Stomach (tissue), 9 donors: ENCODE measurements around the gene HECW1. TPM values are rescaled to one million over a fixed set of nuclear protein-coding genes. Genes with fewer than 3 reads are reported as not detected.

Experiments
- DNase-seq, 2 donors: peaks; one replicate each; pipeline versions ENCODE4 v3.0.0 to v3.0.0-alpha.2; 2013 to 2019
- H3K27ac ChIP-seq, 5 donors: fragments of 200-600 bp in 4 of 5; sonication (generic) in 4 of 5; one replicate each; pipeline ENCODE4 v1.5.1; 2013 to 2019; ENCODE audit warnings: mild to moderate bottlenecking in 1 of 5, moderate library complexity in 1 of 5
- H3K27me3 ChIP-seq, 3 donors: fragments of 200-600 bp; sonication (generic); one replicate each; pipeline ENCODE4 v1.5.1; 2017 to 2019; ENCODE audit warnings: mixed run types in 1 of 3
- H3K36me3 ChIP-seq, 4 donors: fragments of 200-600 bp; sonication (generic); 1 replicate in 3 of 4; 2 replicates in 1 of 4; pipeline ENCODE4 v1.5.1; 2016 to 2019
- H3K4me1 ChIP-seq, 4 donors: fragments of 200-600 bp; sonication (generic); one replicate each; pipeline ENCODE4 v1.5.1; 2016 to 2019
- H3K4me3 ChIP-seq, 4 donors: fragments of 200-600 bp; sonication (generic) in 3 of 4; one replicate each; pipeline ENCODE4 v1.5.1; 2016 to 2019; ENCODE audit warnings: mild to moderate bottlenecking in 1 of 4
- H3K9me3 ChIP-seq, 4 donors: fragments of 200-600 bp; sonication (generic); one replicate each; pipeline ENCODE4 v1.5.1; 2016 to 2019
- EP300 ChIP-seq: sonication (generic); formaldehyde crosslinking; IDR thresholded peaks from one replicate; pipeline ENCODE4 v1.6.1; 2017; ENCODE audit warnings: antibody characterized with exemption
- POLR2A ChIP-seq, 4 donors: fragments of 450-650 bp; IDR thresholded peaks; one replicate each; pipeline ENCODE4 v1.6.1; 2016; ENCODE audit warnings: antibody characterized with exemption in 4 of 4, control low read depth in 2 of 4, mild to moderate bottlenecking in 1 of 4, moderate library complexity in 1 of 4
- POLR2AphosphoS5 ChIP-seq, 3 donors: sonication (generic); formaldehyde crosslinking; IDR thresholded peaks; one replicate each; pipeline ENCODE4 v1.6.1; 2016; ENCODE audit warnings: antibody characterized with exemption in 3 of 3
- WGBS, 5 donors: extraction: QIAGEN DNeasy Blood & Tissue Kit in 3 of 5; methylation state at CpG; one replicate each; pipeline versions ENCODE4 v1.1.5 to v1.1.7; 2013 to 2018; 5-methylcytosine and 5-hydroxymethylcytosine counted together
- intact Hi-C: fragments of 100-400 bp; cut with DNase I; formaldehyde crosslinking; loops from one replicate; pipeline ENCODE4 v1.15.1; 2023; ENCODE audit warnings: low total_unique reads
- polyA plus RNA-seq, 3 donors: library from polyadenylated mRNA; stranded (reverse); fragments of 200-250 nt; gene quantifications; one replicate each; pipeline ENCODE4 v1.2.3, GENCODE V29; 2013
- total RNA-seq, 5 donors: library from RNA; depleted of rRNA; stranded (reverse); fragments of >200 nt; gene quantifications; one replicate each; pipeline versions ENCODE4 v1.1.0 to v1.2.3, GENCODE V29; 2014 to 2016
- TF ChIP-seq, protein P1 (sequence below), 7 experiments: fragments of 450-650 bp in 4 of 7; fragments of 200-600 bp in 3 of 7; sonication (generic) in 3 of 7; IDR thresholded peaks; one replicate each; pipeline ENCODE4 v1.5.1; 2016 to 2019; ENCODE audit warnings: antibody characterized with exemption in 7 of 7, control low read depth in 2 of 7, mild to moderate bottlenecking in 1 of 7
- donor health status: healthy with polysubstance abuse.
- donor health status: Bipolar disorder and iron deficiency.
- donor health status: healthy.

Gene HECW1
- total and polyA plus RNA-seq, 8 donors: 0.29 to 11.1 (median 1.4) TPM; not detected in 1

DNA sequence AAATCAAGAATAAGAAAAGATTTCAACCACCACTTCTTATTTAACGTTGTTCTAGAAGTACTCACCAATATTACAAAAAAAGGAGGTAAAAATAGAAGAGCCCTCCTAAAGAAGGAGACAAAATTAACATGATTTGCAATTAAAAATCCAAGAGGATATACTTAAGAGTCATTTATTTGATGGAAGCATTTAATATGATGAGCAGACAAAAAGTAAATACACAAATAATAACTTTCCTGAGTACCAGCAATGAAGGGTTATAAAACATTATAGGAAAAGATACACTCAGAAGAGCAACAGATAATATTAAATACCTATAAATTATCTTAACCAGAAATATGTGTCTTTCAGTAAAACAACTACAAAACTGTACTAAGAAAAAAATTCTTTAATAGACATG is 363.5 kb downstream of the HECW1 start:
- Histone ChIP-seq H3K27me3 (no peaks in the 10 kb centered on the region), H3K4me3 (no peak overlapping the region), H3K4me1 (no peaks in the 10 kb centered on the region), H3K9me3 (no peaks in the 10 kb centered on the region), H3K36me3 (no peaks in the 10 kb centered on the region), H3K27ac (no peak overlapping the region)
- no peak for DNase-seq
- WGBS, 5 donors: 91 to 100% (median 94%) methylated on average over 1 of the region's 1 CpG
- TF ChIP-seq POLR2AphosphoS5 (IDR thresholded peaks at IDR 0.05) (no peak), EP300 (no peak), POLR2A (IDR thresholded peaks at IDR 0.05) (no peak)
- TF ChIP-seq, protein P1, sequence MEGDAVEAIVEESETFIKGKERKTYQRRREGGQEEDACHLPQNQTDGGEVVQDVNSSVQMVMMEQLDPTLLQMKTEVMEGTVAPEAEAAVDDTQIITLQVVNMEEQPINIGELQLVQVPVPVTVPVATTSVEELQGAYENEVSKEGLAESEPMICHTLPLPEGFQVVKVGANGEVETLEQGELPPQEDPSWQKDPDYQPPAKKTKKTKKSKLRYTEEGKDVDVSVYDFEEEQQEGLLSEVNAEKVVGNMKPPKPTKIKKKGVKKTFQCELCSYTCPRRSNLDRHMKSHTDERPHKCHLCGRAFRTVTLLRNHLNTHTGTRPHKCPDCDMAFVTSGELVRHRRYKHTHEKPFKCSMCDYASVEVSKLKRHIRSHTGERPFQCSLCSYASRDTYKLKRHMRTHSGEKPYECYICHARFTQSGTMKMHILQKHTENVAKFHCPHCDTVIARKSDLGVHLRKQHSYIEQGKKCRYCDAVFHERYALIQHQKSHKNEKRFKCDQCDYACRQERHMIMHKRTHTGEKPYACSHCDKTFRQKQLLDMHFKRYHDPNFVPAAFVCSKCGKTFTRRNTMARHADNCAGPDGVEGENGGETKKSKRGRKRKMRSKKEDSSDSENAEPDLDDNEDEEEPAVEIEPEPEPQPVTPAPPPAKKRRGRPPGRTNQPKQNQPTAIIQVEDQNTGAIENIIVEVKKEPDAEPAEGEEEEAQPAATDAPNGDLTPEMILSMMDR (IDR thresholded peaks at IDR 0.05): no peak
- intact Hi-C loops: no loop called here

DNA sequence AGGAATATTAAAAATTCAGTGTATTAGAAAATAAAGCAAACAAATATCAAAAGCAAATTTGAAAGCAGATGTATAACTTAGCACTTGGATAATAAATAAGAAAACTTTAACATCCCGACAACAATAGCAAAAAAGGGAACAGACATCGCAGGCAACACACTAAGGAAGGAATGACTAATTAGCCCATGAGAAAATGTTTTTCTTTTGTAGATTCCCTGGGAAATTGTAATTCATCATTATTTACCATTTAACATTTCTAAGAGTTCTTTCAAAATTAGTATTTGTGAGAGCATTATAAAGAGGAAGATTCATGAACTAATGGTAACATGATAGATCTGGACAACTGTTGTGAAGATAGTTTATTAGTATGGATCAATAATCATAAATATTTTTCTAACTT is 364.4 kb downstream of the HECW1 start:
- DNase-seq: no peak
- Histone ChIP-seq H3K27me3 (no peaks in the 10 kb centered on the region), H3K27ac (no peak overlapping the region), H3K4me3 (no peak overlapping the region), H3K36me3 (no peaks in the 10 kb centered on the region), H3K4me1 (no peaks in the 10 kb centered on the region), H3K9me3 (no peaks in the 10 kb centered on the region)
- intact Hi-C loops: no loop called here
- WGBS, 5 donors: 82 to 92% (median 88%) methylated on average over 2 of the region's 2 CpGs
- TF ChIP-seq, protein P1 (IDR thresholded peaks at IDR 0.05): no peak
- no peak for TF ChIP-seq EP300
- TF ChIP-seq POLR2AphosphoS5 (IDR thresholded peaks at IDR 0.05): no peak
- TF ChIP-seq POLR2A (IDR thresholded peaks at IDR 0.05): no peak

DNA sequence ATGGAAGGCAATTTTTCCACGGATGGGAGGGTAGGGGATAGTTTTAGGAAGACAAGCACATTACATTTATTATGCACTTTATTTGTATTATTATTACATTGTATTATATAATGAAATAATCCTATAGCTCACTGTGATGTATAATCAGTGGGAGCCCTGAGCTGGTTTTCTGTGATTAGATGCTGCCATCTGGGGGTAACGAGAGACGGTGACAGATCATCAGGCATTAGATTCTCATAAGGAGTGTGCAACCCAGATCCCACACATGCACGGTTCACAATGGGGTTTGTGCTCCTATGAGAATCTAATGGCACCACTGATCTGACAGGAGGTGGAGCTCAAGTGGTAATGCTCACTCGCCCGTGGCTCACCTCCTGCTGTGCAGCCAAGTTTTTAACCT is 366.6 kb downstream of the HECW1 start:
- Histone ChIP-seq H3K4me3 (no peak overlapping the region), H3K36me3 (no peaks in the 10 kb centered on the region), H3K9me3 (no peaks in the 10 kb centered on the region), H3K27me3 (no peaks in the 10 kb centered on the region), H3K27ac (no peak overlapping the region), H3K4me1 (no peaks in the 10 kb centered on the region)
- intact Hi-C loops: no loop called here
- TF ChIP-seq, protein P1 (IDR thresholded peaks at IDR 0.05): no peak
- TF ChIP-seq POLR2AphosphoS5 (IDR thresholded peaks at IDR 0.05) (no peak), EP300 (no peak)
- 67 to 97% (median 83%) methylated on average over 6 of the region's 6 CpGs for WGBS, 5 donors
- no peak for DNase-seq

DNA sequence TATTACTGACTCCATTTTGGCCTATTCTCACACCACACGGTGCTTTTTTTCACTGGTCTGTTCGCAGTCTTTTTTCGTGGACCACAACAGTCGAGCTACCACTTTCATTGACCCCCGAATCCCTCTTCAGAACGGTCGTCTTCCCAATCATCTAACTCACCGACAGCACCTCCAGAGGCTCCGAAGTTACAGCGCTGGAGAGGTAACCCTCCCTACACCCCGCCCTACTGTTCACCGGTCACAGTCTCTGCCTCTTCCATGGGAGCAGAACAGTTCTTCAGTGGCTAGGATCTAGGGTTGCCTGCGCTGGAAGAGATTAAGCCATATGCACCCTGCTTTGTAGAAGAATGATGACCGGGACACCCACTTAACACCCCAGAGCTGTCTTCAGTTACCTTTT is 367.1 kb downstream of the HECW1 start:
- WGBS, 5 donors: 93 to 96% (median 95%) methylated on average over 14 of the region's 14 CpGs
- no peak for DNase-seq
- intact Hi-C loops: no loop called here
- Histone ChIP-seq H3K27ac (no peak overlapping the region), H3K4me3 (no peak overlapping the region), H3K4me1 (no peaks in the 10 kb centered on the region), H3K9me3 (no peaks in the 10 kb centered on the region), H3K36me3 (no peaks in the 10 kb centered on the region), H3K27me3 (no peaks in the 10 kb centered on the region)
- TF ChIP-seq POLR2AphosphoS5 (IDR thresholded peaks at IDR 0.05): no peak
- no peak for TF ChIP-seq POLR2A (IDR thresholded peaks at IDR 0.05)
- TF ChIP-seq EP300: no peak
- TF ChIP-seq, protein P1 (IDR thresholded peaks at IDR 0.05): no peak
